Activated CD4-positive, alpha-beta T cell treated with anti-CD3 and anti-CD28 coated beads, Interleukin-2, amount 50 U/mL, for 16 hours (primary cell): Measurements from ENCODE around the gene CCDC8.
"Not testable (repeated sequence)": the region's sequence is repeated elsewhere in the genome, so short reads cannot be mapped to it uniquely, and the experiment has no call there.

ENCODE experiments used
- DNase-seq: peaks from one replicate; pipeline ENCODE4 v3.0.0-alpha.2; 2020

CCDC8 gene

GRCh38 chr19:46376241-46377153 lies 36.9 kb downstream of the CCDC8 start:
- DNase-seq, result no peak

- not testable (repeated sequence) for DNase-seq
Observed at GRCh38 chr19:46375476-46376067, 37.8 kb downstream of the CCDC8 start.

GRCh38 chr19:46374536-46375475 lies 38.6 kb downstream of the CCDC8 start:
- DNase-seq, result no peak

- DNase-seq, result no peak
Observed at GRCh38 chr19:46373491-46374359, 39.6 kb downstream of the CCDC8 start.

GRCh38 chr19:46372901-46373490 lies 40.4 kb downstream of the CCDC8 start:
- no peak for DNase-seq

GRCh38 chr19:46371371-46371901 lies 41.9 kb downstream of the CCDC8 start:
- DNase-seq, result no peak

GRCh38 chr19:46369817-46370216 lies 43.5 kb downstream of the CCDC8 start:
- DNase-seq, result no peak

- DNase-seq, result no peak
Observed at GRCh38 chr19:46368116-46368515, 45.2 kb downstream of the CCDC8 start.

- no peak for DNase-seq
Observed at GRCh38 chr19:46367426-46367825, 45.9 kb downstream of the CCDC8 start.

GRCh38 chr19:46366620-46367292 lies 46.6 kb downstream of the CCDC8 start:
- DNase-seq, result no peak

- DNase-seq, result no peak
Observed at GRCh38 chr19:46365561-46365960, 47.8 kb downstream of the CCDC8 start.

GRCh38 chr19:46364359-46364758 lies 49.0 kb downstream of the CCDC8 start:
- DNase-seq, result no peak

- DNase-seq, result peak; percentile 23
Observed at GRCh38 chr19:46361915-46362314, 51.4 kb downstream of the CCDC8 start.
